ENCODE results near the gene WNT8B.

The WNT8B gene

DNA sequence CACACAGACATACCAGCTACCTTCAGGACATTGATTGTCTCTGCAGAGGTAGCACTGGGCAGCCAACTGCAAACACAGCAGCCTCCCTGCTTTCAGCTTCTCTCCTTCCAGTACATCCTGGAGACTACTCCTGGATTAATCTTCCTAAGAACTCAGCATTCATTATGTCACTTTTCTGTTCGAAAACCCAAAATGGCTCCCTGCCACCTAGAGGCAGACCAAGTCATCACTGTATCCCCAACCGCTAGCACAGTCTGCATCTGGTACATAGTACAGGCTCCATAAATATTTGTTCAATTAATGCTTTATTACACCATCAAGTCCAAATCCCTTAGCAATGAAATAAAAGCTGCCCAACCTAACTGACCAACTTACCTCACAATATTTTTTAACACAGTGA lies 61.8 kb downstream of the WNT8B start:
- intact Hi-C loops (cut with DNase I; ENCODE audit: low total_unique reads) = no loop called here
- H3K4me1 ChIP-seq = peaks cover 0 to 21% (median 16%) of the 10 kb centered on the region in 4 donors
- H3K27me3 ChIP-seq = no peaks in the 10 kb centered on the region
- no peak for DNase-seq
- H3K9me3 ChIP-seq = no peaks in the 10 kb centered on the region
- TF ChIP-seq, protein P1, sequence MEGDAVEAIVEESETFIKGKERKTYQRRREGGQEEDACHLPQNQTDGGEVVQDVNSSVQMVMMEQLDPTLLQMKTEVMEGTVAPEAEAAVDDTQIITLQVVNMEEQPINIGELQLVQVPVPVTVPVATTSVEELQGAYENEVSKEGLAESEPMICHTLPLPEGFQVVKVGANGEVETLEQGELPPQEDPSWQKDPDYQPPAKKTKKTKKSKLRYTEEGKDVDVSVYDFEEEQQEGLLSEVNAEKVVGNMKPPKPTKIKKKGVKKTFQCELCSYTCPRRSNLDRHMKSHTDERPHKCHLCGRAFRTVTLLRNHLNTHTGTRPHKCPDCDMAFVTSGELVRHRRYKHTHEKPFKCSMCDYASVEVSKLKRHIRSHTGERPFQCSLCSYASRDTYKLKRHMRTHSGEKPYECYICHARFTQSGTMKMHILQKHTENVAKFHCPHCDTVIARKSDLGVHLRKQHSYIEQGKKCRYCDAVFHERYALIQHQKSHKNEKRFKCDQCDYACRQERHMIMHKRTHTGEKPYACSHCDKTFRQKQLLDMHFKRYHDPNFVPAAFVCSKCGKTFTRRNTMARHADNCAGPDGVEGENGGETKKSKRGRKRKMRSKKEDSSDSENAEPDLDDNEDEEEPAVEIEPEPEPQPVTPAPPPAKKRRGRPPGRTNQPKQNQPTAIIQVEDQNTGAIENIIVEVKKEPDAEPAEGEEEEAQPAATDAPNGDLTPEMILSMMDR (IDR thresholded peaks at IDR 0.05) = no peak
- H3K36me3 ChIP-seq = peaks cover 36 to 52% (median 44%) of the 10 kb centered on the region in 3 donors
- H3K4me3 ChIP-seq = no peak overlapping the region
- H3K27ac ChIP-seq = no peak overlapping the region

DNA sequence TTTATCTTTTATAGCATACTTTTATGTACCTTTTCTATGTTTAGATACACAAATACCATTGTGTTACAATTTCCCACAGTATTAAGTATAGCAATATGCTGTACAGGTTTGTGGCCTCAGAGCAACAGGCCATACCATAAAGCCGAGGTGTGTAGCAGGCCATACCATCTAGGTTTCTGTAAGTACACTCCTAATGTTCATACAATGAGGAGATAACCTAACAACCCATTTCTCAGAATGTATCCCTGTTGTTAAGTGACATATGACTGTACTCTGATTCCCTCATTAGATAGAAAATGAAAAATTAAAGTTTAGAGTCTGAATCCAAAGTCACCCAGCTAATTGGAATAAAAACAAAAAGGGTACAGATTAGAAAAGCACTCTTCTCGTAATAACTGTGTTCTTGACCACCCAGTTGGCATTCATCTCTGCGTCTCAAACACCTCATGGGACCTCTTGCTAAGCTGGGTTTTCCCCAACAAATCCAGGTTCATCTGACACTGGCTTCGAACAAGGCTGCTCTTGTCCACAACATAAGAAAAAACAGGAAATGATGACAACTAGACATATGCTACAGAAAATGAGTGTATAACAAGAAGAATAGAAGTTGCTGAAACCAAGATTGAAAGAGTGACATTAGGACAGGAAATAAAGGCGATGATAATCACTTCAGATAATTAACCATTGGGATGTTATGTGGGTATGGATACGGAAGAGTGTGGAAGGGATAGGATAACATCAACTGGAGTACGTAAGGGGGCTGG lies 65.5 kb downstream of the WNT8B start:
- peaks cover 0 to 22% (median 12%) of the 10 kb centered on the region in 4 donors for H3K4me1 ChIP-seq
- peak overlapping the region in 1 of 2 donors; percentile 78 for H3K27ac ChIP-seq
- TF ChIP-seq, protein P1 (IDR thresholded peaks at IDR 0.05) = no peak
- no peaks in the 10 kb centered on the region for H3K9me3 ChIP-seq
- DNase-seq = no peak
- intact Hi-C loops (cut with DNase I; ENCODE audit: low total_unique reads) = no loop called here
- no peaks in the 10 kb centered on the region for H3K27me3 ChIP-seq
- peak overlapping the region; percentile 79 to 95 for H3K4me3 ChIP-seq
- H3K36me3 ChIP-seq = peaks cover 33 to 45% (median 37%) of the 10 kb centered on the region in 3 donors

DNA sequence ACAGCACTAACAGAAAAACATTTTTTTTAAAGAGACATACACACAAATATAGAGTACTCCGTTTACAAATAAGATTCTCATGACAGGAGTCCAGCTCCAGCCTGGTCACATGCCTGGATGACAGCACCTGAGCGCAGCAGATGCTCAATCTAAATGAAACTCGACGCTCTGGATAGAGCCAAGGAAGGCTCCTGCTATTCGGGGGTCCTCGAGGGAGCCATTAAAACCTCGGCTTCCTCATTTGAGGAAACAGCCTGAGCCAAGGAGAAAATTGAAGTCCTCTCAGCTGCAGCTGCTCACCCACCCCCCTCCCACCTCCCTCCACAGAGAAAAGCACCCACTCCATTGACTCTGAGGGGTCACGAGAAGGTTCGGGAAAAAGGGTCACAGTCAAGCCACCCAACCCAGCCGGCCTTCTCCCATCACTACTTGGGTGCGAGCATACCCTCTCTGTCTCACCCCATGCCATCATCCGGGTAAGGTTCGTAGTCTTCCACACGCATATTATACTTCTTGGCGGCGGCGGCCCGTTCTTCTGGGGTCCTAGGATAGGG lies 66.2 kb downstream of the WNT8B start:
- H3K9me3 ChIP-seq = no peaks in the 10 kb centered on the region
- H3K36me3 ChIP-seq = peaks cover 27 to 38% (median 30%) of the 10 kb centered on the region in 3 donors
- H3K4me3 ChIP-seq = peak overlapping the region; percentile 79 to 95
- no peaks in the 10 kb centered on the region for H3K27me3 ChIP-seq
- TF ChIP-seq, protein P1 (IDR thresholded peaks at IDR 0.05) = no peak
- H3K4me1 ChIP-seq = peaks cover 0 to 22% (median 12%) of the 10 kb centered on the region in 4 donors
- peak overlapping the region; percentile 78 for H3K27ac ChIP-seq
- no peak for DNase-seq
- intact Hi-C loops (cut with DNase I; ENCODE audit: low total_unique reads) = no loop called here

DNA sequence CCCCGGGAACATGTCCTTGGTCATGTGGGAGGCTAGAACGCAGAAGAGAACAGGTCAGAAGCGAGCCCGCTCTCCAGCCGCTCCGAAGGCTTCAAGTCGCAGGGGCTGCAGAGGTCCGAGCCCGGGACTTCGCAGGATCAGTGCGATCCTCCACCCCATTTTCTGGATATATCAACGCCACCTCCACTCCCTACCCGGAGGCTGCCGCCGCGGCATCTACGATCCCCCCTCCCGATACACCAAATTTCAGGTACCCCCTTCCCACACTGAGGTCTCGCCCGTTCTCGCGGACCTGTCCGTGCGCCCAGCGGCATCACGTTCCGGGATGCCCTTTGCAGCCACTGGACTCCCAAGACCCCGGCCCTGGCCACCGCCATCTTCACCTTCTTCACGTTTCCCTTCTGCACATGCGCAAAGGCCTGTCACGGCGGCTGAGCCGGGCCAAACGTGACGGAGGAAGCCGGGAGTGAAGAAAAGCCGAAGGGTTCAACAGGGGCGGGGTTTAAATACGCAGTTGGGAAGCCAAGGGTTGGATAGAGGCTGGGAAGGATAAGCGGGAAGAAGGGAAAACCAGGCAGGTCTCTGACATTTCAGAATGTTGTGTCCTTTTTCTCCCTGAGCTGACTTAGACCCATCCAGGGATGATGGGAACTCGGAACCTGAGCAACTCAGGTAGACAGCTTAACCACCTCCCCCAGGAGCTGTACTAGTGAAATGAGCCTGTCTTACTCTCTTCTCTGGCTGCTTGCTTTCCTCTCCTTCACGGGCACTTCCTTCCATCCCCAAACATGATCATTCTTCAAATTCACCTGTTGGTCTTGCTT lies 66.9 kb downstream of the WNT8B start, which contains the start of gene NDUFB8:
NDUFB8 (minus strand) TSS at position 397 of the 824 bp plus-strand sequence; CDS start at position 377, 20 bp downstream.
- Histone ChIP-seq H3K4me3 (peak within 1 kb of the TSS; percentile 79 to 95), H3K36me3 (peaks cover 20 to 31% (median 24%) of the 10 kb centered on the region in 3 donors), H3K9me3 (no peaks in the 10 kb centered on the region), H3K27ac (peak within 1 kb of the TSS; percentile 78), H3K4me1 (peaks cover 0 to 23% (median 12%) of the 10 kb centered on the region in 4 donors), H3K27me3 (no peaks in the 10 kb centered on the region)
- TF ChIP-seq, protein P1 (IDR thresholded peaks at IDR 0.05) = no peak
- intact Hi-C loops (cut with DNase I; ENCODE audit: low total_unique reads) = no loop called here
- DNase-seq = peak; percentile 91 to 93

DNA sequence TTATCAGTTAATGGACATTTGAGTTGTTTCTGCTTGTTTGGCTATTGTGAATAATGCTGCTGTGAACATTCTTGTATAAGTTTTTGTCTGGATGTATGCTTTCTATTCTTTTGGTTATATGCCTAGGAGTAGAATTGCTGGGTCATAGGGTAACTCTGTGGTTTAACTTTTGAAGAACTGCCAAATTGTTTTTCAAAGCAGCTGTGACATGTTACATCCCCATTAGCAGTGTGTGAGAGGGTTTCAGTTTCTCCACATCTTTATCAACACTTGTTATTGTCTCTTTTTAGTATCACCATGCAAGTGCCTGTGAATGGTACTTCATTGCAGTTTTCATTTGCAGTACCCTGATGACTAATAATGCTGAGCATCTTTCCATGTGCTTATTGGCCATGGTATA lies 69.0 kb downstream of the WNT8B start:
- Histone ChIP-seq H3K27ac (no peak overlapping the region), H3K9me3 (no peaks in the 10 kb centered on the region), H3K4me1 (peaks cover 0 to 38% (median 22%) of the 10 kb centered on the region in 4 donors), H3K4me3 (no peak overlapping the region), H3K27me3 (no peaks in the 10 kb centered on the region), H3K36me3 (peaks cover 1 to 11% (median 5%) of the 10 kb centered on the region in 3 donors)
- TF ChIP-seq, protein P1 (IDR thresholded peaks at IDR 0.05) = no peak
- intact Hi-C loops (cut with DNase I; ENCODE audit: low total_unique reads) = no loop called here
- no peak for DNase-seq

Measured in tibial artery (tissue), 4 donors.